ENCODE results near the gene PRRT4. TPM values are rescaled to one million over a fixed set of nuclear protein-coding genes. Genes with fewer than 3 reads are reported as not detected.
A peak's percentile ranks its signal among the peaks of the same experiment; 100 is the strongest.

Gene PRRT4
- total RNA-seq, 1 experiment from 2014 or later: 0.85 TPM

GRCh38 chr7:128398841-128399135, 37.3 kb upstream of the PRRT4 start:
- no peak for DNase-seq (ENCODE audit: low read depth, low spot score)
- in situ Hi-C loops (cut with HindIII; ENCODE audit: low pct_unique_long_range_greater_than_20kb, low sequenced_read_pairs): no loop called here

GRCh38 chr7:128398016-128398840, 36.7 kb upstream of the PRRT4 start:
- peak; percentile 79 for DNase-seq (ENCODE audit: low read depth, low spot score)
- in situ Hi-C loops (cut with HindIII; ENCODE audit: low pct_unique_long_range_greater_than_20kb, low sequenced_read_pairs): no loop called here

- no peak for DNase-seq (ENCODE audit: low read depth, low spot score)
- in situ Hi-C loops (cut with HindIII; ENCODE audit: low pct_unique_long_range_greater_than_20kb, low sequenced_read_pairs): no loop called here
Observed at GRCh38 chr7:128396357-128396756, 34.9 kb upstream of the PRRT4 start.

- DNase-seq (ENCODE audit: low read depth, low spot score): no peak
- in situ Hi-C loops (cut with HindIII; ENCODE audit: low pct_unique_long_range_greater_than_20kb, low sequenced_read_pairs): no loop called here
Observed at GRCh38 chr7:128395748-128396147, 34.3 kb upstream of the PRRT4 start.

- in situ Hi-C loops (cut with HindIII; ENCODE audit: low pct_unique_long_range_greater_than_20kb, low sequenced_read_pairs): no loop called here
- DNase-seq (ENCODE audit: low read depth, low spot score): no peak
Observed at GRCh38 chr7:128394904-128395496, 33.5 kb upstream of the PRRT4 start.

GRCh38 chr7:128393526-128394330, 32.2 kb upstream of the PRRT4 start:
- DNase-seq (ENCODE audit: low read depth, low spot score): no peak
- in situ Hi-C loops (cut with HindIII; ENCODE audit: low pct_unique_long_range_greater_than_20kb, low sequenced_read_pairs): no loop called here

- DNase-seq (ENCODE audit: low read depth, low spot score): no peak
- in situ Hi-C loops (cut with HindIII; ENCODE audit: low pct_unique_long_range_greater_than_20kb, low sequenced_read_pairs): no loop called here
Observed at GRCh38 chr7:128392446-128393327, 31.2 kb upstream of the PRRT4 start.

GRCh38 chr7:128391805-128392204, 30.3 kb upstream of the PRRT4 start:
- in situ Hi-C loops (cut with HindIII; ENCODE audit: low pct_unique_long_range_greater_than_20kb, low sequenced_read_pairs): no loop called here
- DNase-seq (ENCODE audit: low read depth, low spot score): no peak

- in situ Hi-C loops (cut with HindIII; ENCODE audit: low pct_unique_long_range_greater_than_20kb, low sequenced_read_pairs): no loop called here
- DNase-seq (ENCODE audit: low read depth, low spot score): no peak
Observed at GRCh38 chr7:128390871-128391565, 29.5 kb upstream of the PRRT4 start.

GRCh38 chr7:128389618-128390329, 28.3 kb upstream of the PRRT4 start:
- in situ Hi-C loops (cut with HindIII; ENCODE audit: low pct_unique_long_range_greater_than_20kb, low sequenced_read_pairs): no loop called here
- no peak for DNase-seq (ENCODE audit: low read depth, low spot score)

- in situ Hi-C loops (cut with HindIII; ENCODE audit: low pct_unique_long_range_greater_than_20kb, low sequenced_read_pairs): no loop called here
- no peak for DNase-seq (ENCODE audit: low read depth, low spot score)
Observed at GRCh38 chr7:128389085-128389617, 27.7 kb upstream of the PRRT4 start.

GRCh38 chr7:128388145-128388485, 26.6 kb upstream of the PRRT4 start:
- DNase-seq (ENCODE audit: low read depth, low spot score): no peak
- in situ Hi-C loops (cut with HindIII; ENCODE audit: low pct_unique_long_range_greater_than_20kb, low sequenced_read_pairs): no loop called here

GRCh38 chr7:128387216-128388144, 26.0 kb upstream of the PRRT4 start:
- in situ Hi-C loops (cut with HindIII; ENCODE audit: low pct_unique_long_range_greater_than_20kb, low sequenced_read_pairs): no loop called here
- peak; percentile 92 for DNase-seq (ENCODE audit: low read depth, low spot score)

- no peak for DNase-seq (ENCODE audit: low read depth, low spot score)
- in situ Hi-C loops (cut with HindIII; ENCODE audit: low pct_unique_long_range_greater_than_20kb, low sequenced_read_pairs): no loop called here
Observed at GRCh38 chr7:128385988-128386925, 24.8 kb upstream of the PRRT4 start.

- DNase-seq (ENCODE audit: low read depth, low spot score): no peak
- in situ Hi-C loops (cut with HindIII; ENCODE audit: low pct_unique_long_range_greater_than_20kb, low sequenced_read_pairs): no loop called here
Observed at GRCh38 chr7:128384726-128385125, 23.2 kb upstream of the PRRT4 start.
